ENCODE data around the gene ZNF3.

- TF ChIP-seq CTCF (IDR thresholded peaks at IDR 0.05) (no peak), POLR2AphosphoS5 (IDR thresholded peaks at IDR 0.05; ENCODE audit: low read depth, low read length) (no peak), TCF7L2 (IDR thresholded peaks at IDR 0.05; ENCODE audit: low read depth, low read length) (no peak), SIN3A (IDR thresholded peaks at IDR 0.05; ENCODE audit: borderline replicate concordance, insufficient read depth, low read depth, low read length) (no peak)
Observed at GRCh38 chr7:100089458-100090196, 8.1 kb upstream of the ZNF3 start.

Data from Panc1 (cell line).